Measurements from ENCODE around the gene FXR2. TPM values are rescaled to one million over a fixed set of nuclear protein-coding genes. Genes with fewer than 3 reads are reported as not detected.

The FXR2 gene
- total and polyA plus RNA-seq, 10 of the 15 experiments (the other 5 are each of a cell fraction or from before 2014, with no cell fraction given) = 1.6 to 33.3 (median 22.0) TPM

DNA sequence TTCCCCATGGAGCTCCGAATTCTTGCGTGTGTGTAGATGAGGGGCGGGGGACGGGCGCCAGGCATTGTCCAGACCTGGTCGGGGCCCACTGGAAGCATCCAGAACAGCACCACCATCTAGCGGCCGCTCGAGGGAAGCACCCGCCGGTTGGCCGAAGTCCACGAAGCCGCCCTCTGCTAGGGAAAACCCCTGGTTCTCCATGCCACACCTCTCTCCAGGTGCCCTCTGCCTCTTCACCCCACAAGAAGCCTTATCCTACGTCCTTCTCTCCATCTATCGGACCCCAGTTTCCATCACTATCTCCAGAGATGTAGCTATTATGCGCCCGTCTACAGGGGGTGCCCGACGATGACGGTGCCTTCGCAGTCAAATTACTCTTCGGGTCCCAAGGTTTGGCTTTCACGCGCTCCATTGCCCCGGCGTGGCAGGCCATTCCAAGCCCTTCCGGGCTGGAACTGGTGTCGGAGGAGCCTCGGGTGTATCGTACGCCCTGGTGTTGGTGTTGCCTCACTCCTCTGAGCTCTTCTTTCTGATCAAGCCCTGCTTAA lies 53.6 kb downstream of the FXR2 start (continued):
- no peak for TF ChIP-seq SPI1 (IDR thresholded peaks at IDR 0.05; ENCODE audit: borderline replicate concordance, insufficient read depth, low read depth, low read length)
- TF ChIP-seq HDGF (IDR thresholded peaks at IDR 0.05) = peak; percentile 97
- no peak for TF ChIP-seq ZNF592 (IDR thresholded peaks at IDR 0.05)
- TF ChIP-seq SMAD1 (IDR thresholded peaks at IDR 0.05; ENCODE audit: low read depth, partially characterized antibody) = peak; percentile 17
- TF ChIP-seq NRF1 (conservative IDR thresholded peaks at IDR 0.05; ENCODE audit: low read depth, low read length) = no peak; the same call in 1 of the 2 replicates
- TF ChIP-seq KDM1A (IDR thresholded peaks at IDR 0.05; ENCODE audit: borderline replicate concordance) = no peak
- TF ChIP-seq NFIC (IDR thresholded peaks at IDR 0.05; ENCODE audit: low read depth, low read length) = no peak
- no peak for TF ChIP-seq ZZZ3 (IDR thresholded peaks at IDR 0.05; ENCODE audit: control insufficient read depth, insufficient read length, low read depth)
- TF ChIP-seq SMARCA5 (IDR thresholded peaks at IDR 0.05) = no peak
- TF ChIP-seq SREBF1 (IDR thresholded peaks at IDR 0.05; ENCODE audit: low read length) = no peak
- TF ChIP-seq MTA2 (IDR thresholded peaks at IDR 0.05; ENCODE audit: low read depth) = no peak
- TF ChIP-seq, protein P1, sequence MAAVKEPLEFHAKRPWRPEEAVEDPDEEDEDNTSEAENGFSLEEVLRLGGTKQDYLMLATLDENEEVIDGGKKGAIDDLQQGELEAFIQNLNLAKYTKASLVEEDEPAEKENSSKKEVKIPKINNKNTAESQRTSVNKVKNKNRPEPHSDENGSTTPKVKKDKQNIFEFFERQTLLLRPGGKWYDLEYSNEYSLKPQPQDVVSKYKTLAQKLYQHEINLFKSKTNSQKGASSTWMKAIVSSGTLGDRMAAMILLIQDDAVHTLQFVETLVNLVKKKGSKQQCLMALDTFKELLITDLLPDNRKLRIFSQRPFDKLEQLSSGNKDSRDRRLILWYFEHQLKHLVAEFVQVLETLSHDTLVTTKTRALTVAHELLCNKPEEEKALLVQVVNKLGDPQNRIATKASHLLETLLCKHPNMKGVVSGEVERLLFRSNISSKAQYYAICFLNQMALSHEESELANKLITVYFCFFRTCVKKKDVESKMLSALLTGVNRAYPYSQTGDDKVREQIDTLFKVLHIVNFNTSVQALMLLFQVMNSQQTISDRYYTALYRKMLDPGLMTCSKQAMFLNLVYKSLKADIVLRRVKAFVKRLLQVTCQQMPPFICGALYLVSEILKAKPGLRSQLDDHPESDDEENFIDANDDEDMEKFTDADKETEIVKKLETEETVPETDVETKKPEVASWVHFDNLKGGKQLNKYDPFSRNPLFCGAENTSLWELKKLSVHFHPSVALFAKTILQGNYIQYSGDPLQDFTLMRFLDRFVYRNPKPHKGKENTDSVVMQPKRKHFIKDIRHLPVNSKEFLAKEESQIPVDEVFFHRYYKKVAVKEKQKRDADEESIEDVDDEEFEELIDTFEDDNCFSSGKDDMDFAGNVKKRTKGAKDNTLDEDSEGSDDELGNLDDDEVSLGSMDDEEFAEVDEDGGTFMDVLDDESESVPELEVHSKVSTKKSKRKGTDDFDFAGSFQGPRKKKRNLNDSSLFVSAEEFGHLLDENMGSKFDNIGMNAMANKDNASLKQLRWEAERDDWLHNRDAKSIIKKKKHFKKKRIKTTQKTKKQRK (IDR thresholded peaks at IDR 0.05; ENCODE audit: low read depth, low read length) = no peak
- no peak for TF ChIP-seq ATF3 (IDR thresholded peaks at IDR 0.05; ENCODE audit: borderline replicate concordance, extremely low read depth, low read depth, low read length)
- TF ChIP-seq EZH2 (IDR thresholded peaks at IDR 0.05; ENCODE audit: borderline replicate concordance, control insufficient read depth, low read depth, low read length) = no peak
- TF ChIP-seq IKZF1 (conservative IDR thresholded peaks at IDR 0.05) = no peak
- TF ChIP-seq BCLAF1 (IDR thresholded peaks at IDR 0.05) = no peak
- TF ChIP-seq PAX5 (IDR thresholded peaks at IDR 0.05; ENCODE audit: borderline replicate concordance, low read depth, low read length) = no peak
- no peak for TF ChIP-seq NFYB (IDR thresholded peaks at IDR 0.05; ENCODE audit: insufficient read depth, low read depth, low read length)
